ENCODE results near the gene ALDH4A1.

Gene ALDH4A1, protein sequence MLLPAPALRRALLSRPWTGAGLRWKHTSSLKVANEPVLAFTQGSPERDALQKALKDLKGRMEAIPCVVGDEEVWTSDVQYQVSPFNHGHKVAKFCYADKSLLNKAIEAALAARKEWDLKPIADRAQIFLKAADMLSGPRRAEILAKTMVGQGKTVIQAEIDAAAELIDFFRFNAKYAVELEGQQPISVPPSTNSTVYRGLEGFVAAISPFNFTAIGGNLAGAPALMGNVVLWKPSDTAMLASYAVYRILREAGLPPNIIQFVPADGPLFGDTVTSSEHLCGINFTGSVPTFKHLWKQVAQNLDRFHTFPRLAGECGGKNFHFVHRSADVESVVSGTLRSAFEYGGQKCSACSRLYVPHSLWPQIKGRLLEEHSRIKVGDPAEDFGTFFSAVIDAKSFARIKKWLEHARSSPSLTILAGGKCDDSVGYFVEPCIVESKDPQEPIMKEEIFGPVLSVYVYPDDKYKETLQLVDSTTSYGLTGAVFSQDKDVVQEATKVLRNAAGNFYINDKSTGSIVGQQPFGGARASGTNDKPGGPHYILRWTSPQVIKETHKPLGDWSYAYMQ

GRCh38 chr1:18902523-18903290 lies at the start of gene ALDH4A1:
ALDH4A1 (minus strand) TSS chr1:18902555; CDS start chr1:18902523, 32 bp downstream.
- DNase-seq, result peak; percentile 98

GRCh38 chr1:18951818-18952391 lies 49.5 kb upstream of the ALDH4A1 start:
- DNase-seq, result no peak

GRCh38 chr1:18951416-18951815 lies 49.1 kb upstream of the ALDH4A1 start:
- DNase-seq, result no peak

DNA sequence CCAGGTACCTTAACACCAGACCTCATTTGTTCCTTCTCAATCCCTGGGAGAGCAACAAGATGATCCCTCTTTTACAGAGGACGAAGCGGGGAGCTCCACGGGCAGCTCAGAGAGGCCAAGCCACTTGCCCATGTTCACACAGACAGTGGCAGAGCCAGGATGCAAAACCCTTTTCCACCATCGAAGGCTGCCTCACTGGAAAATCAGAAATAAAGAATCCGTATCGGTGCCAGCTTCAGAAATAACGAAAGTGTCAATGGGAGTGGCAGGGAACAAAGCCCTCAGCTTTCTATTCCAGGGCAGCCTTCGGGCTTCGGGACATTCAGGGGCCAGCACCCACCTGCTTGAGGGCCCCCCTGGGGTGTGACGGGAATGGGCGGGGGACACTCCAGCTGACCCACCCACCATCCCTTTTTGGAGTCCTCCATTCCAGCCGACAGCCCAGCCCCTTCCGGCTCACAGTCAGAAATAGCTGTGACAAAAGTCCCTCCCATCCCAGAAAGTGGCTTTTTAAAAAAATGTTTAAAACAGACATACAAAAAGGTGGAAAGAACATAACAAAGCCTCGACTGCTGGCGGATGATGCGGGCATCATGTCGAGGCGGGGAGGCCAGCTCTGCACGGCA lies 48.2 kb upstream of the ALDH4A1 start:
- DNase-seq, result peak; percentile 53

GRCh38 chr1:18949686-18950400 lies 47.5 kb upstream of the ALDH4A1 start:
- peak; percentile 88 for DNase-seq

DNA sequence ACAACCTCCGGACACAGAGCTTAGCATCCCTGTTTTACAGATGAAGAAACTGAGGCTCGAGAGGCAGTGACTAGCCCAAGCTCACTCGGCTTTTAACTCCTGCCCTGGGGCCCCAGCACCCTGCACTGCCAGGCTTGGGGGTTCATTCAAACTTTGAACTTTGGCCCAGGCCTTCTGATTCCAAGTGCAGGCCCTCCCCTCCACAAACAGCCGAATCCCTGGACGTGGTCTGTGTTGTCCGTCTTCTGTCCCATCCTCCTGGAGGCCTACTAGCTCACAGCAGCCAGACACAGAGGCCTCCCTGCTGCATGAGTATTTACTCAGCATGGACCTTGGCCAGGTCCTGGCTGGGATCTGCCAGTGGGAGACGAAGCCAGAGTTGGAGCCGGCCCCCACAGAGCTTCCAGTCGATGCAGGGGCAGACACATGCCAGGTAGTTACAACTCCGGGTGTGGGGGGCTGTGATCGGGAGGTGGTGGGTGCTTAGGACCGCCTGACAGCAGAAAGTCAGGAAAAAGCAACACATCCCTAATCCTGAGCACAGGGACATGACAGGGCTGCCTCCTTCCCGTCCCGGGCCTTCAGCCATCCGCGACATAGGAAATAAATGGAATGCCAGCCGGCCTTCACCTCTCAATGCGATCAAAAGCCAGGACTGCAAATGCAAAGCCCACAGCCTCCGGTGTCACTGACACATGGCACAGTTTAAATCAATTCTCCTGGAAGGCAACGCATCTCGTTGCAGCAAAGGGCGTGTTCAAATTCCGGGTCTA lies 46.7 kb upstream of the ALDH4A1 start:
- peak; percentile 78 for DNase-seq

DNA sequence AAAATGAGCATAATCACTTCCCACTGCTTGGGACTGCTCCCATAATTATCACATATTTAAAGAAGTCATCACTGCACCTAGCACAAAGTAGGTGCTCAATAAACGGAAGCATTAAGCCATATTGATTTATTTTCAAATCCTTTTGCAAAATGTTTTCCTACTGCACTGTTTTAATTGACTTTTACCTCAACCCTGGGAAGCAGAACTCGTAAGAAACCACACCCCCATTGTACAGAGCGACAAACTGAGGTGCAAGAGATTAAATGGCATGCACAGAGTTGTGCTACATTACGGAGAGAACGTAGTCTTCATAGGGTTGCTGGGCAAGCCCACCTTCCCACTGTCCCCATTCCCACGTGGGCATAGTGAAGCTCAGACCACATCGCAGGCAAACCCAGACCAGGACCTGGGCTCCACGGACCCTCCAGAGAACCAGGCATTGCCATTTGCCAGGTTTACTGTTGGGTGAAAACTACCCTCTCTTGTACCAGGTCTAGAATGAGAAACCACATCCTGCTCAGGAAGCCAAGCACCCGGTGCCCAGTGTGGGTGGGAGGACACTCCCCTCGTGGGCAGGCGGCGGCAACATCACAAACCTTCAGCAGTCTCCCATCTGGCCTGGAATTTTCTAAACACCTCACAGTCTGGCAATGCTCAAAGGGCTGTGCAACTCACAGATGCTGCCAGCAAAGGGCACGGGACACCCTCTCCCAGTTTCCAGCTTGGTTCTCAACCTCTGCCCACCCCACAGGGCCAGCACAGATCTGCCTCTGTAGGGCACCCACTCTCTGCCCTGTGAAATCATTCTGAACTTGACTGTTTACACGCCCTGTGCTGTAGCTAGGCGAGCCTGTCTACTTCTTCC lies 45.9 kb upstream of the ALDH4A1 start:
- DNase-seq, result no peak

DNA sequence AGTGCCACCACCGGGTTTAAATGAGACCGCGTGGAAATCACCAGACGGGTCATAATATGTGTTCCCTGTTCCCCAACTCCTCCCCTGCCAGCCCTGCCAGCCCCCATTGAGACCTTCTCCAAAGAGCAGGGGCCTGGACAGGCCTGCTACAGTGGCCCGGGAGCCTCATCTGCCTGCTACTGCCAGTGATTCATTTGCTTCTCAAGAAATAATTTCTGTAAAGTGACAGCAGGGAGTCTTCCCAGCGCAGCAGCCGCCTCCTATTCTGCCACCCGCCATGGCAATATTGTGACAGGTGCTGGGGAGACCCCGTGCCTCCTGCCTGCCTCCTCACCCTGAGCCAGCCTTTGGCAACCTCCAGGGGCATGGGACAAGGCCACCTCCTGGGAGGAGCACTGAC lies 45.2 kb upstream of the ALDH4A1 start:
- no peak for DNase-seq

DNA sequence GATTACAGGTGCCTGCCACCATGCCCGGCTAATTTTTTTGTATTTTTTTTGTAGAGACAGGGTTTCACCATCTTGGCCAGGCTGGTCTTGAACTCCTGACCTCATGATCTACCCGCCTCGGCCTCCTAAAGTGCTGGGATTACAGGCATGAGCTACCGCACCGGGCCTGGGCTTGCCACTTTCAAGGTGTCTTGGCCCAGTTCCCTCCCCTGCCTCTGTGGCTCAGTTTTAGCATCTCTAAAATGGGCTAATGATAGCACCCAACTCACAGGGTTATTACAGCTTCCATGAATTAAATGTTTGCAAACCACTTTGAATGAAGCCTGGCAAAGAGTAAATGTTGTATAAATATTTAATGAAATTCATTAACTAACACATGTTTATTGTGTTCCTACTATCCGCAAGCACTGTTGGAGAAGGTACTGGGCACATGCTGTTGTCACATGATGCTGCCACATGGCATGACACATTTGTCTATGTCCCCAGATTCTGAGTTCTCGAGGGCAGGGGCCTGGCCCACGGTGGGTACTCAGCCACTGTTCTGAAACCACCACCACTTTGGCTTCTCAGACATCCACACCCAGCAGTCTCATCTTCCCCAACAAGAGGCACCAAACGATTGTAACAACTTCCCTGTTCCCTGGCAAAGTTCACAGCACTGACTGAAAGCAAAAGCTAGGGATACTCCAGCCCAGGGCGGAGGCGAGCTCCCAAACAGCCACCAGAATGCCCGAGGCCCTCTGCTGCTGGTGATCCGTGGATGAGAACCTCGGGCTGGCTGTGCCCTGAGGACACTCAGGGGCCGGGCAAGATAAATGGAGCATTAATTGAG lies 44.4 kb upstream of the ALDH4A1 start:
- DNase-seq, result no peak

DNA sequence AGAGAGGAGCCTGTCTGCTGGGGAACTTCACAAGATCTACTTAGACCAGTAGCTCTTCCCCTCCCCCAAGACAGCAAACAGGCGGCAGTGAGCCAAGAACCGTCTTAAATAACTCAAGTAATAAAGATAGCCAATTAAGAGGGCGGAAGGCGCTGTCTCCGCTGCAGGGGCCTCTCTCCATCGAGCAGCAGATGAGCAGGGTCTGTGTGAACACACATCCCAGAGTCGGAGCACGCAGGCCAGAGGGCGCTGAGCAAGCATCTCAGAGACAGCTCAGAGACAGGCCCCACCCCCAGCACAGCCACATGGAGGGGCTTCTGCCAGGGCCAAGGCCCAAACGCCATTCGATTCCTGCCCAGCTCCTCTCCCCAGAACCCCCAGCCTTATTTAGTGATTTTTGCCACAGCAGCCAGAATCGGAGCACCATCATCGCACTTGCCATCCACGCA lies 43.1 kb upstream of the ALDH4A1 start:
- DNase-seq, result peak; percentile 96

- no peak for DNase-seq
Measured at GRCh38 chr1:18944810-18945209, 42.5 kb upstream of the ALDH4A1 start.

- no peak for DNase-seq
Measured at GRCh38 chr1:18943914-18944572, 41.7 kb upstream of the ALDH4A1 start.

GRCh38 chr1:18943162-18943561 lies 40.8 kb upstream of the ALDH4A1 start:
- DNase-seq, result no peak

DNA sequence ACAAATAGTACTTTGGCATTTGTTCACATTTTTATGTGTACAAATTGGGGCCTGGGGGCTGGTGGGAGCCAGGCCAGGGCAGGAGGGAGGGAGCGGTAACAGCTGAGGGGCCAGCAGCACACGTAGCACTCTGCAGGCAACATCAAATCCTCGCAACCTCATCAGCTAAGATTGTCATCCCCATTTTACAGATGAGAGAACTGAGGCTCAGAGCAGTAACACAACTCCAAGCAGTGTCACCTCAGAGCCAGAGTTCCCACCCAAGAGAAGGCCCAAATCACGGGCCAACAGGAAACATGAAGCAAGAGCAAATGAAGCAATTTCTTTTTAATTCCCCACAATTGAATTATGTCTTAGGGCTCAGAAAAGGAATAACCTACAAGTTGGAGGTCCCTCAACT lies 40.0 kb upstream of the ALDH4A1 start:
- DNase-seq, result no peak

- DNase-seq, result no peak
Measured at GRCh38 chr1:18941221-18942141, 39.1 kb upstream of the ALDH4A1 start.

GRCh38 chr1:18940303-18941020 lies 38.1 kb upstream of the ALDH4A1 start:
- DNase-seq, result no peak
